NCI-H2029 (cell line): ENCODE results near the gene GUCY1A2.
A peak's percentile ranks its signal among the peaks of the same experiment; 100 is the strongest.
"Not testable (repeated sequence)": the region's sequence is repeated elsewhere in the genome, so short reads cannot be mapped to it uniquely, and the experiment has no call there.

Source experiments
- DNase-seq: peaks from one replicate; lab custom pipeline; 2025; lab: John Stamatoyannopoulos, UW

GUCY1A2 gene

DNA sequence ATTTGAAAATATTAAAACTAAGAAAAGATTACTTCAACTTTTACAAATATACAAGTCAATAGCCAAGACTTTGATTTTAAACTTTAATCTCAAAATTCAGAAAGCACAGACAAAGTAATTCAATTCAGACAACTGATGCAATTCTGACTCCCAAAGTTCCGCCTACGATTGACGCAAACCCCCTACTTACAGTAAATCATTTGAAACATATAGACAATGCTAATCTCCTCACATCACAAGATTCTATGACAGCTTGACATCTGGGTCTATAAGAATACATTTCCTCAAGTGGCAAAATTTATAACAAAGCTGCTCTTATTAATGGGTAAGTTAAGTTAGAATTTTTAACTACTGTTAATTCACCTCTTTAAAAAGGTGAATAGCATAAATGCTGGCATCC lies 75.2 kb downstream of the GUCY1A2 start:
- DNase-seq: no peak

DNA sequence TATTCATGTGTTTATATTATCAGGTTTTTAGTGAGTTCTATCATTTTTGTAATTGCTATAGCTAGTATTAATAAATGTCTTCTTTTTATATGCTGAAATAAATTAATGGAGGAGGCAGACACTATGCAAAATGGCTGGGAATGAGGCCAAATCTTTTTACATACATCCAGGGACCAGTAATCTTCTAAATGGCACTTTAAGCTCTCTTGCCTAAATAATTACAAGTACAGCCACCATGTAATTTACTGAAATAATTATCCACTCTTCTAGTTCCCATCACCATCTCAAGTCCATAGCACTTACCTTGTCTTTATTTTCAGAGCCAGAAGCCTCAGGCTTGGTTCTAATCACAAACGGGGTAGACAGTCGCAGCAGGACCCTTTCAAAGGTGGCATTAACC lies 79.1 kb downstream of the GUCY1A2 start:
- DNase-seq: no peak

GRCh38 chr11:106937111-106937510 lies 81.2 kb downstream of the GUCY1A2 start:
- DNase-seq: no peak

DNA sequence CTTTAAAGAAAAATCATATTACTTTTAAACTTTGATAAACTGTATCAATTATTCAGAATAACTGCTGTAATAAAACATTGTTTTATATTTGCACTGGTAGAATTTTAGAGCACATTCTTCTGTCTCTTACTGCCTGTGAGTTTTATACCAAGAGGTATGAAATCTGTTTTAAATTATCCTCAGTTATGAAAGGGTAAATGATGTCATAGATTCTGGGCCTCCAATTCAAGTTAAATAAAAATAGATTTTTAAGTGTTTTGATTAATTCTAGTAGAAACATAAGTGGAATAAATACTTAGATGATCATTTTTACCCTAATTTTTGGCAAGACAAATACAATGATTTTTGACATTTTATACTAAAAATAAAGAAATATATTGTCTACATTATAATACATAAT lies 93.0 kb downstream of the GUCY1A2 start:
- no peak for DNase-seq

GRCh38 chr11:106920899-106921509 lies 97.3 kb downstream of the GUCY1A2 start:
- no peak for DNase-seq

DNA sequence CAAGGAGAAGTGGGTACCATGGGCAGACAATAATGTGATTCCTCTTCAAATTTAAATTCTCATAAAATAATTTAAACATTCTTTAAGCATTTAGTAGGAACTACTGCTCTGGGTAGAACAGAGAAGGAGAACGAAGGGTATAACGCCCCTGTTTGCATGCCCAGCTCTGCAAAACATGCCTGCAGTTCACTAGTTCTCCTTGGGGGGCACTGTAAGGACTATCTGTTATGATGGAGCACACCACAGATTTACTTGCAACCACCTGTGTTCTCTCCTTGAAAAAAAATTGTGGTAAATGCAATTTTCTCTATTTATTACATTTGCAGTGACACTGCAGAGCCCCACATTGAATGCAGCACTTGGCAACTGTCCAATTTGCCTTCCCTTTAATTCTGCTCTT lies 100.3 kb downstream of the GUCY1A2 start:
- no peak for DNase-seq

- DNase-seq: no peak
Observed at GRCh38 chr11:106914409-106914808, 103.9 kb downstream of the GUCY1A2 start.

DNA sequence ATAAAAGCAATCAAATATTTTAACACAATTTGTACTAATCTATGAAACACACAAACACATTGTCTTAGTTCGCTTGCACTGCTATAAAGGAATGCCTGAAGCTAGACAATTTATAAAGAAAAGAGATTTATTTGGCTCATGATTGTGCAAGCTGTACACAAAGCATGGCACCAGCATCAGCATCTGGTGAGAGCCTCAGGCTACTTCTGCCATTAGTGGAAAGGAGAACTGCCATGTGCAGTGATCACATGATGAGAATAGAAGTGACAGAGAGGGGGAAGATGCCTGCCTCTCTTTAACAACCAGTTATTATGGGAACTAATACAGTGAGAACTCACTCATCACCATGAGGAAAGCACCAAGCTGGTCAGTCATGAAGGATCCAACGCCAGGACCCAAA lies 105.1 kb downstream of the GUCY1A2 start:
- no peak for DNase-seq

GRCh38 chr11:106904826-106905225 lies 113.5 kb downstream of the GUCY1A2 start:
- DNase-seq: no peak

- DNase-seq: no peak
Observed at GRCh38 chr11:106889718-106890117, 128.6 kb downstream of the GUCY1A2 start.

- DNase-seq: no peak
Observed at GRCh38 chr11:106888386-106888785, 129.9 kb downstream of the GUCY1A2 start.

DNA sequence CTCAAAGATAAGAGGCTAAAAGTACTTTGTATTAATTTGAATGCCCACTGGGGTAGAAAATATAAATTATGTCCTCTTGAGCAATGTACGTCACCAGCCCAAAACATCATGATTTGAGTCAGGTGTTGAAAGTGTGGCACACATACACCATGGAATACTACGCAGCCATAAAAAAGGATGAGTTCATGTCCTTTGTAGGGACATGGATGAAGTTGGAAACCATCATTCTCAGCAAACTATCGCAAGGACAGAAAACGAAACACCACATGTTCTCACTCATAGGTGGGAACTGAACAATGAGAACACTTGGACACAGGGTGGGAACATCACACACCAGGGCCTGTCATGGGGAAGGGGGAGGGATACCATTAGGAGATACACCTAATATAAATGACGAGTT lies 134.6 kb downstream of the GUCY1A2 start:
- DNase-seq: not testable (repeated sequence)

GRCh38 chr11:106879832-106880546 lies 138.3 kb downstream of the GUCY1A2 start:
- no peak for DNase-seq

GRCh38 chr11:106879029-106879428 lies 139.2 kb downstream of the GUCY1A2 start:
- peak; percentile 38 for DNase-seq

DNA sequence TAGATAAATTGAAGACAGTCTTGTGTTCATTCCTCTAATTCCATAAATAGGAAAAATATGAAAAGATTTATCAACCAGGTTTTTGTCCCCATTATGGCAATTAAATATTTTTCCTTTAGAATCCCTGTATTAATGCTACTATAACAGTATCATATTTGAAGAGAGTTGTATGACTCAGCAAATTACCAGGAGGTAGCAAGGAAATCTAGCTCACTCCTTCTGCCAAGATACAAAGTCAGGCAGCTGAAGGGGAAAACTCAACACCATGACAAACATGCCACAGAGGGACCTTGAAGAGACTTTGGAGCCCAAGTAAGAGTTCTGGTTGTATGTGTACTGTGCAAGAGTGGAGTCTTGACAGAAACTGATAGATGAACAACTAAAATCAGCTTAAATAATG lies 143.3 kb downstream of the GUCY1A2 start:
- no peak for DNase-seq

DNA sequence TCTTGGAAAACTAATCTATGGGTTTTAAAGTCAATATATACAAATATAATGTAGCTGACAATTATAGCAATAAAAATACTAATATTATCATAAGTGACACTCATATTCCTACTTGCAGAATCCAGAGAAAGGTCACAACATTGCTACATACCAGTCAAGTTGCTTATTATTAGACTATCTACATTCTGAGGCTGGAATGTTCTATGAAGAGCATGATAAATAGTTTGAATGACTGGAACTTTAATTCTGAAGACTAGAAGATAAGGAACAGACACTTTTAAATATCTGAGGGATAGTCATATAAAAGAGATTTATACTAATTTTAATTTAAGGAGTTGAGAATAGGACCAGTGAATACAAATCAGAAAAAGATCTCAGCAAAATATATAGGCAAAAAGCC lies 146.0 kb downstream of the GUCY1A2 start:
- DNase-seq: no peak

DNA sequence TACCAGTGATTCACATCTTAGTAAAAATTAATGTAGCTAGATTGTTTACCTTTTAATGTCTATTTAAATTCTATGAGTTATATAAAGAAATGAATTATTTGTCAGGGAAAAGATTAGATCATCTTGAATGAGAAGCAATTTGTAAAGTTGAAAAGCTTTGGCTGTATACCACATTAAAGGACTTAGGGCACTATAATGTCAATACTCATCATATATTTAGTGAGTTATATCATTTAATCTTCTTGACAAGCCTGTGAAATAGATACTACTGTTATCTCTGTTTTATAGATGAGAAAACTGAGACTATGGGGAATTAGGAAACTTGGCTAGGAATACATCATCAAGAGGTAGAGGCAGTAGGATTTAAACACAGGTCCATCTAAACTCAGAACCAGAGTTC lies 160.1 kb downstream of the GUCY1A2 start:
- DNase-seq: no peak

- no peak for DNase-seq
Observed at GRCh38 chr11:106856566-106856965, 161.7 kb downstream of the GUCY1A2 start.

- DNase-seq: no peak
Observed at GRCh38 chr11:106854429-106854828, 163.8 kb downstream of the GUCY1A2 start.

- DNase-seq: no peak
Observed at GRCh38 chr11:106853850-106854401, 164.3 kb downstream of the GUCY1A2 start.

GRCh38 chr11:106852779-106853178 lies 165.5 kb downstream of the GUCY1A2 start:
- no peak for DNase-seq

- DNase-seq: no peak
Observed at GRCh38 chr11:106848526-106848925, 169.8 kb downstream of the GUCY1A2 start.

DNA sequence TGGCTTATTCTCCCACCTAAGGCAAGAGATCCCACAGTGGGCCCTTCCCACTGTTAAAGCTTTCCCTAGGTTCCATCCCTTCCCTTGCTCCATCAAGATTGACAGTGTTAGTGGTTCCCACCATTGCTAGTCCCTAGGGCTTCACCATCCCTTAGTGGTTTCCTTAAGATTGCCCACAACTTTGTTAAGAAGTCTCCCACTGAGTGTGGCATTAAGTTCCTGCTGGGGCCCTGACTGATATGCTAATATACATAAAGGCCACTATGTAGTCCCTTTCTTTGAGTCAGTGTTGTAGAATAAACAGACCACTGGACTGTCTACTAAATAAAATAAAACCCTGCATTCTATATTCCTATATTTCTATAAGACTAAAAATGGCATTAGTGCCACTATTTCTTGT lies 176.1 kb downstream of the GUCY1A2 start:
- no peak for DNase-seq

- no peak for DNase-seq
Observed at GRCh38 chr11:106840947-106841346, 177.3 kb downstream of the GUCY1A2 start.
